DMS 273 (cell line): ENCODE results near the gene CALY.
"Not testable (repeated sequence)": the region's sequence is repeated elsewhere in the genome, so short reads cannot be mapped to it uniquely, and the experiment has no call there.

Source experiments
- DNase-seq: peaks from one replicate; lab custom pipeline; 2025; ENCODE audit not compliant: unreplicated experiment; lab: John Stamatoyannopoulos, UW

CALY gene

GRCh38 chr10:133332936-133333699 is 3.6 kb downstream of the CALY start:
- no peak for DNase-seq

DNA sequence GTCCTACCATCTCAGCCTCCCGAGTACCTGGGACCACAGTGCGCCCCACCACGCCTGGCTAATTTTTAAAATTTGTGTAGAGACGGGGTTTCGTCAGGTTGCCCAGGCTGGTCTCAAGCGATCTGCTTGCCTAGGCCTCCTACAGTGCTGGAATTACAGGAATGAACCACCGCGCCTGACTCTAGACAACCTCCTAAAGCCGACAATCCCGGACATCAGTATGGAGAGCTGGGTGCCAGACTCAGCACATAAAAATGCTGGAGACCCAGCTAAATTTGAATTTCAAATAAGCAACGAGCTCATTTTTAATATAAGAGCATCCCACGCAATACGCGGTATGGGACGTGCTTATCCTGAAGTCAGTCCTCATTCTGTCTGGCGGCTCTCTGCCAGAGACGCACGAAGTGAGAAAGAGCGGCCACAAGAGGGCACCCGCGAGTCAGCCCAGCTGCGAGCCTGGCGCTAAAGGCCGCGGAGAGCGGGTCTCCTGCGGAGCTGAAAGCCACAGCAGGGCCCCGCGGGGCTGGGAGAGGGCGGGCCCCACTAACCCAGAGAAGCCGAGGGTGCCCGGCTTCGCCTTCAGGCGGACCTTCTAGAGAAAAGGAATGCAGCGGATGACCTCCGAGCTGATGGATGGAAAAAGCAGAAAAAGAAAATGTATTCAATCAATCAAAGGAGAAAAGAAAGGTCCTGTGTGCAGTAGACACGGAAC is 7.0 kb downstream of the CALY start:
- DNase-seq = peak; percentile 91

DNA sequence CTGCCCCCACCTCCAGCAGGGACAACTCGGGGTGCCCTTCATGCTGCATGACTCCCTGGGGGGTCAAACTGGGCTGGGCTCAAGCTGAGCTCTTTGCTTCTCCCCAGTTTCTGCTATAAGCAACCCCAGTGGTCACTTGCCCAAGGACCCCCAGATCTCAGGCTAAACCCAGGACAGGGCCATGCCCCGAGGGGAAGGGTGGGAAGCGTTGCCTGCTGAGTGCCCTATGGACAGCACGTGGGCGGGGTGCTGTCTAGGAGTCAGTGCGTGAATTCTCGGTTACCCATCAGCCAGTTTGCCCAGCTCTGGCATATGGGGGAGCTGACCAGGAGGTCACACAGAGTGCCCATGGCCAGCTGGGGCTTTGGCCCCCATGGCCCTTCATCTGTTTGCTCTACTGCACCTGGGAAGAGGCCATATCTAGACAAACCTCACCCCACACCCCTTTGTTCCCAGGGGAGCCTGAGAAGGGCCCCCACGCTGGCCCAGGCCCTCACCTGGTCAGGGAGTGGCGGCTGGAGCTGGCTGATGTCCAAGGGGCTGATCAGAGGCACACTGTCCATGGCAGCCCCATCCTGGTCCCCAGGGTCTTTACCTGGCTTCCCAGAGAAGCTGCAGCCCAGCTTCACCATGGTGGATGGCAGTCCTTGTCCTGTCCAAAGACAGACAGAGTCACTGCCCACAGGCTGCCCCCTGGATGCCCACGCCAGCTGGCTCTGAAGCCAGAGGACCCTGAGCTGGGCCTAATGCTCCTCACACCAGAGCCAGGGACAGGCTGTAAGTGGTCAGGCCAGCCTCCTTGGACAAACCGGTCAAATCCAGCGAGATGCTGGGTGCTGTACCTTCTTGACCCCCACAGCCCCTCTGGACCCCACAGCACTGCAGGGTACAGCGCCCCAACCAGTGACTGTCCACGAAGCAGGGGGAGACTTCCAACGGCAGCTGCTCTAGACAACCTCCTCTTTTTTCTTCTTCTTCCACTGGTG is 8.0 kb downstream of the CALY start:
- no peak for DNase-seq

DNA sequence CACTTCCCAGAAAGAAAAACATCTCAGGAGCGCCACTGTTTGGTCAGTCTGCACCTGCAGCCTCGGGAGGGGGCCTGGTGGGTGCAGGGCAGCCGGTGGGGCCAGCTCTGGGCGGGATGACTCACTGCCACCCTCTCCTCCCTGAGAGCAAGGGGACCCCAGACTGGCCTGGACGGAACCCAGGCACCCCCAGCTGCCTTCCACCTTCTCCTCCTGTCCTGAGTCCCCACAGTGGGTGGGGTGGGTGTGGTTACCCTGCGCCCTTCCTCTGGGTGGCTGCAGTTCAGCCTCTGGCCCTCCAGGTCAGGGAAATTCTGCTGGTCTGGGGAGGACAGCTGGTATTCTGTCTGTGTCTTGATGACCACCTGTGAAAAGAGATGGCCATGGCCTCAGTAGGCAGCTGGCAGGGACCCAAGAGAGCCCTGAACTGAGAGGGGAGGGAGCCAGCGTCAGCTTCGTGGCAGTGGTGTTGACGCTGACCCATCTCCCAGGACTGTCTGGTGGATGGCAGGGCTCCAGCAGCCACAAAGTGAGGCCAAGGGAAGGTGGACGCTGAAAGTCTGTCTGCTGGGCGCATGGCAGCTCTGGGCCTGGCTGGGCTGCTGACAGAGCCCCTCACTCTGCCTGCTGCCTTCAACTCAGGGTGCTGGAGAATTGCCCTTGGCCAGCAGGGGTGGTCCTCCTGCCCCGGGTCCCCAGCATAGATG is 8.9 kb downstream of the CALY start:
- DNase-seq = no peak

DNA sequence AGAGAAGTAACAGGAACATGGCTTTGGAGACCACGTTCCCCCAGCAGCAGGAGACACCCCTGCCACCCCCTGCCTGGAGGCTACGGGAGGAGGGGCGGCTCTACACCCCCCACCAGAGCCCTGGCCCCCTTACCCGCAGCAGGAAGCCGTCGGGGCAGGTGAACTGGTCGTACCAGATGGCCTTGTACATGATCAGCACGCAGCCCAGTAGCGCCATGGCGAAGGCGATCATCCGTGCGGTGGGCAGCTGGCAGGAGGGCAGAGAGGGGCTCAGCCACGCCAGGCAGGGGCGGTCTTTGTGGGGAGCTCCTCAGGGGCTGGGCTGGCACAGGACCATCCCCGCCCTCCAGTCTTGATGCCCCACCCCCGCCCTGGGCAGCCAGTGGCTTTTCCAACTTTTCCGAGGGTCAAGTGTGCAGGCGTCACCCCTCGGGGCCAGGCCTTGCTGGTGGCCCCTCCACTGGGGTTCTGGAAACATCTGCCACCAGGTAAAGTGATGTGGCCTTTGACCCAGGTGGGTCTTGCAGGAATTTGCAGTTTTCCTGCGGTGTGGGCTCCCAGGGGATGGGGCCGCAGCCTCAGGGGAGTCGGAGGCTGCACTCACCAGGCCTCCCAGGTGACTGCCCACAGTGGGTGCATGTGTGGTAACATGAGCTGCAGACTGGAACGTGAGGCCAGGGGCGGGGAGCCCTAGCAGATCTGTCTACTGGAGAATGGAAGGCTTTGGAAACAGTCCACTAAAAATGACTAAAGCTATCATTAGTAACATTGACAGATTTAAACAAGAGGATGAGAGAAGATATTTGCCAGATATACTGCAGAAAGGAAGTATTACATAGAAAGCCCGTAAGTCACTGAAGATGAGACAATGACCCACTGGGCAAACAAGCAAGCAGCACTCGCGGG is 9.7 kb downstream of the CALY start:
- DNase-seq = no peak

DNA sequence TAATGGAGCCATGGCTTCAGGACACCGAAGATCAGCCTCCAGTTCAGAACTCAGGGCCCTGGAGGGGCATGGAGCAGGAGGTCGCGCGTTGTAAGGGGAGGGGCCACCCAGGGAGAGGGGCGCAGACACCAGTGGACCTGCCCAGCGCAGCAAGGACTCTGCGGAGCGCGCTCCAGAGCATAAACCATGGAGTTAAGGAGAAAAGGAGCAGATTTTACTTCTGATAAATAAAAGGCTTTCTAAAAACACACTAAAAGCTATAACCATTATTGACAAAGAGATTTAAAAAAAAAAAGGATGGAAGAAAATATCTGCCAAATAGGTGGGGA is 10.5 kb downstream of the CALY start:
- DNase-seq = no peak

GRCh38 chr10:133325440-133326222 is 11.1 kb downstream of the CALY start:
- no peak for DNase-seq

GRCh38 chr10:133324857-133325260 is 11.8 kb downstream of the CALY start:
- DNase-seq = no peak

- DNase-seq = peak; percentile 60
Measured at GRCh38 chr10:133324198-133324792, 12.4 kb downstream of the CALY start.

DNA sequence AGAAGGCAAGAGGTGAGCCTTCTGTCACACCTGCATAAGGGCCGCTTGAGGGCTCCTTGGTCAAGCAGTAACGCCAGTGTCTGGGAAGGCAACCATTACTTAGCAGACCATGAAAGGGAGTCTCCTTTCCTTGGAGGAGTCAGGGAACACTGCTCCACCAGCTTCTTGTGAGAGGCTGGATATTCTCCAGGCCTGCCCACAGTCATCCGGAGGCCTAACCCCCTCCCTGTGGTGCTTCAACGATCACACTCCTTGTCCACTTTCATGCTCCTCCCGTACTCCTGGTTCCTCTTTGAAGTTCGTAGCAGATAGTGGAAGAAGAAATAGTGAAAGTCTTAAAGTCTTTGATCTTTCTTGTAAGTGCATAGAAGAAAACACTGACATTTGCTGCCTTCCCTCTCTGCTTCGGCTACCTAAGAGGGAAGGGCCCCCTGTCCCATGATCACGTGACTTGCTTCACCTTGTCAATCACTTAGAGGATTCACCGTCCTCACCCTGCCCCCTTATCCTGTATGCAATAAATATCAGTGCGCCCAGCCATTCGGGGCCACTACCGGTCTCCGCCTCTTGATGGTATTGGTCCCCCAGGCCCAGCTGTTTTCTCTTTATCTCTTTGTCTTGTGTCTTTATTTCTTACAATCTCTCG is 14.5 kb downstream of the CALY start:
- DNase-seq = not testable (repeated sequence)

DNA sequence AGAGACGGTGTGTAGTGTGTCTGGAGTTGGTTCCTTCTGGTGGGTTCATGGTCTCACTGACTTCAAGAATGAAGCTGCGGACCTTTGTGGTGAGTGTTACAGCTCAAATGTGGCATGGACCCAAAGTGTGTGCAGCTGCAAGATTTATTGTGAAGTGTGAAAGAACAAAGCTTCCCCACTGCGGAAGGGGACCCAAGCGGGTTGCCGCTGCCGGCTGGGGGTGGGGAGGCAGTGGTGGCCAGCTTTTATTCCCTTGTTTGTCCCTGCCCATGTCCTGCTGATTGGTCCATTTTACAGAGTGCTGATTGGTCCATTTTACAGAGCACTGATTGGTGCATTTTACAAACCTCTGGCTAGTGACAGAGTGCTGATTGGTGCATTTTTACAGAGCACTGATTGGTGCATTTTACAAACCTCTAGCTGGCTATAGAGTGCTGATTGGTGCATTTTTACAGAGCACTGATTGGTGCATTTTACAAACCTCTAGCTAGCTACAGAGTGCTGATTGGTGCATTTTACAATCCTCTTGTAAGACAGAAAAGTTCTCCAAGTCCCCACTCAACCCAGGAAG is 15.8 kb downstream of the CALY start:
- DNase-seq = peak; percentile 17

DNA sequence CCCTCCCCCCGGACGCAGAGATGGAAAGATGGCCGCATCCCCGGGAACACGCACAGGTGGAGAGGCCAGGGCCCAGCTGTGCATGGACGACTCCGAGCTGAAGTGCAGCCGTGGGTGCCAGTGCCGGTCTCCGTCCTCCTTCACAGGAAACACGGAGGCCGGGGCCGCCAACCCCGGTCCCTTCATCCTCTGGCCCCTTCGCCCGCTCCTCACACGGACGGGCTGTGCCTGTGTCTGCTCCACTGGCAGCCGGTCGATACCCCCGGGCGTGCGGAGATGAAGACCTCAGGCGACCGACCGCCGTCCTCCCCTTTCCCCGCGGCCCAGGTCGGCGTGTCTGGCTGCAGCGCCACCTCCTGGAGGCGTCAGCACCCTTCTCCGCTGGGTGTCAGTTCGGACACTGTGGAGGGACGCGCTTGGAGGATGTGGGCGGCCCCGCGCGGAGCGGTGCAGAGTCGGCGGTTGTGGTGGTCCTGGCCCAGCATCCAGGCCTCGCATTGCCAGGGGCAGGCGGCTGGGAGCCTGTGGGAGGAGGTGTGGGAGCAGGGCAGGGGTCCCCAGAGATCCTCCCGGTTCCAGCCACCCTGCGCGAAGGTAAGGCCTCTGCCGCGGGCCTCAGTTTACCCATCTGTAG is 18.1 kb downstream of the CALY start:
- peak; percentile 82 for DNase-seq

- no peak for DNase-seq
Measured at GRCh38 chr10:133316732-133317131, 20.0 kb downstream of the CALY start.

- DNase-seq = no peak
Measured at GRCh38 chr10:133316266-133316665, 20.4 kb downstream of the CALY start.

GRCh38 chr10:133315847-133316246 is 20.8 kb downstream of the CALY start:
- peak; percentile 47 for DNase-seq

DNA sequence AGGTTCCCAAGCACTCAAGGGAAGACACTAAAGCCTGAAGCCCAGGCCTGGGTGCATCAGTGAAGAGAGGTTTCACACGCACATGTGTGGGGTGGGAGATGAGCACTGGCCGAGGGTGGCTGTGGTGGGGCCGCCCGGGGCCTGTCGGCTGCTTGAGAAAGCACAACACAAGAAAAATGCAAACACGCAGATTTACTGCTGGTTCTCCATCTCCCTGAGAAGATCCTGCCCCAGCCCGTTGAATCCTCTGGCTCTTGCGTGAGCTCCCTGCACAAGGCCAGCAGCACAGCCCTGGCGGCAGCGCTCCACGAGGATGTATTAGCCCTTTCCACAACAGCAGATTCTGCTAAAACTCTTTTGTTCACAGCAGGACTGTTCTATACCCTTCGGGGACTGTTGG is 21.8 kb downstream of the CALY start:
- no peak for DNase-seq

GRCh38 chr10:133313192-133313591 is 23.5 kb downstream of the CALY start:
- DNase-seq = no peak
